GM12892 (cell line): ENCODE data around the gene PBLD.

Experiments used
- POLR2A ChIP-seq: IDR thresholded peaks from 2 replicates; pipeline ENCODE4 v1.6.1; 2011; ENCODE audit warnings: low read depth, low read length, control low read depth
- POLR2AphosphoS5 ChIP-seq: IDR thresholded peaks from 2 replicates; pipeline ENCODE4 v1.6.1; 2011; ENCODE audit warnings: low read depth, low read length, control low read depth
- TAF1 ChIP-seq: IDR thresholded peaks from 2 replicates; pipeline ENCODE4 v1.6.1; 2011; ENCODE audit warnings: low read depth, mild to moderate bottlenecking, control low read depth, low read length, borderline replicate concordance

- TF ChIP-seq POLR2AphosphoS5 (no peak), POLR2A (no peak), TAF1 (no peak)
Observed at GRCh38 chr10:68290736-68291135, 42.0 kb downstream of the PBLD start.
